IMR-90 (cell line): ENCODE results near the gene RXRB. TPM values are rescaled to one million over a fixed set of nuclear protein-coding genes. Genes with fewer than 3 reads are reported as not detected.

Experiments
- ATAC-seq: fragments of 200-7000 bp; cut with Tn5 transposase; 2 replicates; pipeline ENCODE4 v1.9.1; 2020; ENCODE audit warnings: low read depth, mild to moderate bottlenecking, moderate library complexity
- BruUV-seq: library from RNA; stranded (reverse); fragments of 400-500 nt; replicated peaks from 2 replicates; lab custom pipeline; 2021; lab: Mats Ljungman, UMichigan
- CTCF ChIA-PET: fragments of 300-600 bp; formaldehyde crosslinking; extraction: SDS; loops from one replicate; lab custom pipeline; 2021; ENCODE audit warnings: antibody characterized with exemption; lab: Yijun Ruan, JAX
- POLR2A ChIA-PET: fragments of 300-600 bp; sonication (Branson Sonifier 250); formaldehyde crosslinking; loops from one replicate; lab custom pipeline; 2022; ENCODE audit warnings: antibody characterized with exemption; ENCODE audit not compliant: unreplicated experiment; lab: Charles Lee
- DNase-seq: peaks from one replicate; pipeline ENCODE4 v3.0.0; 2013
- H2AFZ ChIP-seq: replicated peaks from 2 replicates; pipeline ENCODE3; 2013; ENCODE audit warnings: low read length, mild to moderate bottlenecking; ENCODE audit not compliant: poor library complexity
- H2AK5ac ChIP-seq: 2 replicates; pipeline ENCODE4 v1.6.1; 2013; ENCODE audit warnings: low read depth, low read length, inconsistent platforms
- H2AK9ac ChIP-seq: replicated peaks from 2 replicates; pipeline ENCODE3; 2013; ENCODE audit warnings: mild to moderate bottlenecking, low read depth, low read length, moderate library complexity; ENCODE audit not compliant: poor library complexity
- H2BK120ac ChIP-seq: 2 replicates; pipeline ENCODE4 v1.6.1; 2013; ENCODE audit warnings: low read depth, low read length, inconsistent platforms
- H2BK15ac ChIP-seq: 3 replicates; pipeline ENCODE4 v1.6.1; 2013; ENCODE audit warnings: low read depth, low read length, inconsistent platforms
- H2BK20ac ChIP-seq: 2 replicates; pipeline ENCODE4 v1.6.1; 2013; ENCODE audit warnings: low read depth, mild to moderate bottlenecking, inconsistent platforms, low read length, moderate library complexity
- H2BK5ac ChIP-seq: 2 replicates; pipeline ENCODE4 v1.6.1; 2013; ENCODE audit warnings: mild to moderate bottlenecking, low read depth, low read length, inconsistent platforms; ENCODE audit not compliant: poor library complexity, severe bottlenecking
- H3K14ac ChIP-seq: replicated peaks from 2 replicates; pipeline ENCODE4 v1.6.1; 2013; ENCODE audit warnings: low read depth, low read length, inconsistent platforms
- H3K18ac ChIP-seq: 2 replicates; pipeline ENCODE4 v1.6.1; 2013; ENCODE audit warnings: low read depth, low read length, control low read depth
- H3K23ac ChIP-seq: 2 replicates; pipeline ENCODE4 v1.6.1; 2013; ENCODE audit warnings: low read depth, low read length, inconsistent platforms
- H3K27ac ChIP-seq: 2 replicates; pipeline ENCODE4 v1.5.1; 2013; ENCODE audit warnings: mild to moderate bottlenecking, control low read depth, low read length; ENCODE audit not compliant: insufficient read depth
- H3K27me3 ChIP-seq: 2 replicates; pipeline ENCODE4 v1.6.1; 2013; ENCODE audit warnings: low read length; ENCODE audit not compliant: control insufficient read depth, insufficient read depth
- H3K36me3 ChIP-seq: 2 replicates; pipeline ENCODE4 v1.6.1; 2013; ENCODE audit warnings: low read length, mixed read lengths; ENCODE audit not compliant: control insufficient read depth, insufficient read depth
- H3K4ac ChIP-seq: 2 replicates; pipeline ENCODE4 v1.6.1; 2013; ENCODE audit warnings: low read depth, low read length, inconsistent platforms
- H3K4me1 ChIP-seq: 2 replicates; pipeline ENCODE4 v1.6.1; 2013; ENCODE audit warnings: low read length, mixed read lengths; ENCODE audit not compliant: control insufficient read depth, insufficient read depth
- H3K4me2 ChIP-seq: 2 replicates; pipeline ENCODE4 v1.6.1; 2013; ENCODE audit warnings: low read depth, mild to moderate bottlenecking, control low read depth, low read length, moderate library complexity
- H3K4me3 ChIP-seq: 2 replicates; pipeline ENCODE4 v1.5.1; 2013; ENCODE audit warnings: low read depth, mild to moderate bottlenecking, control low read depth, low read length, moderate library complexity; ENCODE audit not compliant: insufficient read depth
- H3K56ac ChIP-seq: 2 replicates; pipeline ENCODE4 v1.6.1; 2013; ENCODE audit warnings: low read length, inconsistent platforms; ENCODE audit not compliant: insufficient read depth; ENCODE audit errors: extremely low read depth
- H3K79me1 ChIP-seq, 2 experiments: 2 replicates each; pipeline ENCODE4 v1.6.1; 2013; ENCODE audit warnings: low read length in 2 of 2, inconsistent platforms in 1 of 2, low read depth in 1 of 2
- H3K9ac ChIP-seq: 2 replicates; pipeline ENCODE4 v1.6.1; 2013; ENCODE audit warnings: low read depth, low read length, control low read depth
- H3K9me1 ChIP-seq: 2 replicates; pipeline ENCODE4 v1.6.1; 2013; ENCODE audit warnings: low read length, inconsistent platforms; ENCODE audit not compliant: insufficient read depth
- H3K9me3 ChIP-seq: 2 replicates; pipeline ENCODE4 v1.6.1; 2013; ENCODE audit warnings: low read length; ENCODE audit not compliant: control insufficient read depth, insufficient read depth
- H4K20me1 ChIP-seq: 2 replicates; pipeline ENCODE4 v1.6.1; 2013; ENCODE audit warnings: low read length, inconsistent platforms; ENCODE audit not compliant: insufficient read depth
- H4K5ac ChIP-seq: 2 replicates; pipeline ENCODE4 v1.6.1; 2013; ENCODE audit warnings: mild to moderate bottlenecking, low read depth, low read length, control low read depth
- H4K8ac ChIP-seq, 2 experiments: 2 replicates each; pipeline ENCODE4 v1.6.1; 2013; ENCODE audit warnings: low read depth in 2 of 2, low read length in 2 of 2, control low read depth in 1 of 2, inconsistent platforms in 1 of 2
- H4K91ac ChIP-seq: 2 replicates; pipeline ENCODE4 v1.6.1; 2013; ENCODE audit warnings: low read depth, low read length, inconsistent platforms; ENCODE audit not compliant: insufficient read depth
- BHLHE40 ChIP-seq: fragments of 150-350 bp; IDR thresholded peaks from 2 replicates; pipeline ENCODE4 v1.6.1; 2016; ENCODE audit warnings: mild to moderate bottlenecking, low read depth, low read length
- CEBPB ChIP-seq: IDR thresholded peaks from 2 replicates; pipeline ENCODE4 v1.6.1; 2012; ENCODE audit warnings: low read depth, low read length, improper control_type of control experiment
- POLR2A ChIP-seq: IDR thresholded peaks from 2 replicates; pipeline ENCODE4 v1.6.1; 2012; ENCODE audit warnings: mild to moderate bottlenecking, low read depth, low read length
- RAD21 ChIP-seq: IDR thresholded peaks from 2 replicates; pipeline ENCODE4 v1.6.1; 2012; ENCODE audit warnings: low read length, improper control_type of control experiment
- RCOR1 ChIP-seq: IDR thresholded peaks from 2 replicates; pipeline ENCODE4 v1.6.1; 2012; ENCODE audit warnings: mild to moderate bottlenecking, low read length, improper control_type of control experiment; ENCODE audit not compliant: insufficient replicate concordance
- whole genome bisulfite sequencing, 2 experiments: methylation state at CpG; one replicate each; pipeline versions ENCODE4 v1.1.5 to v1.1.7; 2013; ENCODE audit warnings: missing lambda C conversion rate in 2 of 2; ENCODE audit not compliant: insufficient read length in 1 of 2; ENCODE audit errors: extremely low coverage in 2 of 2; 5-methylcytosine and 5-hydroxymethylcytosine counted together
- dilution Hi-C: fragments of 300-500 bp; cut with HindIII; formaldehyde crosslinking; loops from one replicate; pipeline ENCODE4 v1.14.3; 2018; ENCODE audit warnings: low sequenced_read_pairs; ENCODE audit not compliant: unreplicated experiment
- in situ Hi-C: fragments of 300-500 bp; cut with MboI; formaldehyde crosslinking; loops from 3 replicates; pipeline ENCODE4 v1.14.3; 2019; ENCODE audit warnings: low sequenced_read_pairs, inconsistent platforms, mixed read lengths
- intact Hi-C: fragments of 100-400 bp; cut with micrococcal nuclease; formaldehyde crosslinking; loops from 2 replicates; pipeline ENCODE4 v1.10.0; 2022
- polyA plus RNA-seq, 3 experiments: library from polyadenylated mRNA; depleted of rRNA; stranded (reverse); fragments of >200 nt; gene quantifications; 2 replicates each; pipeline ENCODE4 v1.2.3, GENCODE V29; 2012; ENCODE audit warnings: low replicate concordance in 1 of 3
- total RNA-seq: library from RNA; depleted of rRNA; stranded (reverse); fragments of >200 nt; gene quantifications from 2 replicates; pipeline ENCODE4 v1.2.3, GENCODE V29; 2012

The RXRB gene
- total and polyA plus RNA-seq, 2 of the 4 experiments (the other 2 are of a cell fraction), result 18.6 to 53.7 TPM

DNA sequence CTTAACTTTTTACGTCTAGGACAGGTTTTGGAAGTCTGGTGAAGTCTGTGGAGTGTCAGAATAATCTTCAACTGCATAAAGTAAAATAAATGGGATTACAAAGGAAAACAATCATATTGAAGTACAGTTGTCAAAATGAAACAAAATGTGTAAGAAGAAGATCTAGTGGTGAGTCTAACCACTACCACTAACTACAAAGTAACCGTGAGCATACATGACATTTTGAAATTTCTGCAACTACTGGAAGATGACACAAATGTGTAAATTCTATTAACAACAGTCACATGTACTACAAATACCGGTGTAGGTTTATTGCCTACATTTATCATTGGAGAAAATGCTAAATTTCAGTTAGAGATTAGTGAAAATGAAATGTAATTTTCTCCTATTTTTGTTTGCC, 41.5 kb upstream of the RXRB start:
- Histone ChIP-seq H3K18ac (no peak overlapping the region), H3K9me1 (no peaks in the 10 kb centered on the region), H3K79me1 (no peaks in the 10 kb centered on the region), H3K36me3 (no peaks in the 10 kb centered on the region), H2BK15ac (no peak overlapping the region), H2AK5ac (no peak overlapping the region), H2BK5ac (no peak overlapping the region), H3K9ac (no peak overlapping the region), H2AFZ (no peak overlapping the region), H3K9me3 (no peaks in the 10 kb centered on the region), H2AK9ac (no peak overlapping the region), H4K5ac (no peak overlapping the region), H3K27me3 (peaks cover 29% of the 10 kb centered on the region), H3K56ac (no peak overlapping the region), H3K23ac (no peak overlapping the region), H3K27ac (no peak overlapping the region), H4K20me1 (no peaks in the 10 kb centered on the region), H4K8ac (no peak overlapping the region), H3K4me1 (no peaks in the 10 kb centered on the region), H3K14ac (no peak overlapping the region), H2BK20ac (no peak overlapping the region), H3K4ac (no peak overlapping the region), H3K4me2 (no peak overlapping the region), H4K91ac (no peak overlapping the region), H3K4me3 (no peak overlapping the region), H2BK120ac (no peak overlapping the region)
- no CpG with 5 or more reads among the region's 3 CpGs for WGBS, 2 experiments
- no TSS peak for BruUV-seq
- dilution Hi-C loops (no loop called here), intact Hi-C loops (no loop called here), in situ Hi-C loops (loop anchor here (10.0 kb wide), 1 partner anchor 117 kb away; no protein-coding TSS in a partner anchor)
- ATAC-seq, result no peak
- no peak for TF ChIP-seq RCOR1
- TF ChIP-seq RAD21, result no peak
- no peak for TF ChIP-seq CEBPB
- TF ChIP-seq POLR2A, result no peak
- TF ChIP-seq BHLHE40, result no peak
- CTCF ChIA-PET, result no interaction called here
- no peak for DNase-seq
- POLR2A ChIA-PET, result no interaction called here
